Neural cell (in vitro differentiated cells): ENCODE data around the gene OR6K3. TPM values are rescaled to one million over a fixed set of nuclear protein-coding genes. Genes with fewer than 3 reads are reported as not detected.

Source experiments
- H2AFZ ChIP-seq: fragments of 200-600, 300-800 bp; sonication (generic), shearing (Covaris generic); 2 replicates; pipeline ENCODE4 v1.6.0; 2014; ENCODE audit warnings: low read depth, mild to moderate bottlenecking, antibody characterized with exemption, low read length, moderate library complexity
- H3F3A ChIP-seq: fragments of 200-600 bp; shearing (Covaris generic); 2 replicates; pipeline ENCODE4 v1.6.1; 2016; ENCODE audit warnings: mild to moderate bottlenecking, moderate library complexity, mixed read lengths, antibody characterized with exemption, low read length; ENCODE audit not compliant: insufficient read depth, poor library complexity, severe bottlenecking
- H3K27ac ChIP-seq: fragments of 200-600, 300-800 bp; sonication (generic), shearing (Covaris generic); 2 replicates; pipeline ENCODE4 v1.5.1; 2014; ENCODE audit warnings: mild to moderate bottlenecking, low read length, moderate library complexity
- H3K27me3 ChIP-seq: fragments of 300-800, 200-600 bp; sonication (generic), shearing (Covaris generic); 2 replicates; pipeline ENCODE4 v1.6.0; 2014; ENCODE audit warnings: mild to moderate bottlenecking, low read depth, low read length, moderate library complexity; ENCODE audit not compliant: insufficient read depth
- H3K36me3 ChIP-seq: fragments of 300-800, 200-600 bp; sonication (generic), shearing (Covaris generic); 2 replicates; pipeline ENCODE4 v1.5.1; 2014; ENCODE audit warnings: mild to moderate bottlenecking, antibody characterized with exemption, low read length, moderate library complexity; ENCODE audit not compliant: insufficient read depth
- H3K4me2 ChIP-seq: fragments of 300-800, 200-600 bp; sonication (generic), shearing (Covaris generic); 2 replicates; pipeline ENCODE4 v1.6.0; 2014; ENCODE audit warnings: mild to moderate bottlenecking, low read length
- H3K4me3 ChIP-seq: fragments of 300-800, 200-600 bp; sonication (generic), shearing (Covaris generic); 2 replicates; pipeline ENCODE4 v1.5.1; 2014; ENCODE audit warnings: mild to moderate bottlenecking, low read length, moderate library complexity
- H3K79me2 ChIP-seq: fragments of 200-600 bp; shearing (Covaris generic); replicated peaks from 2 replicates; pipeline ENCODE4 v1.6.0; 2014; ENCODE audit warnings: mild to moderate bottlenecking, low read length, moderate library complexity; ENCODE audit not compliant: insufficient read depth
- H3K9ac ChIP-seq: fragments of 300-800, 200-600 bp; sonication (generic), shearing (Covaris generic); 2 replicates; pipeline ENCODE4 v1.6.1; 2016; ENCODE audit warnings: mild to moderate bottlenecking, low read length, mixed read lengths
- H3K9me2 ChIP-seq: fragments of 200-600 bp; shearing (Covaris generic); 2 replicates; pipeline ENCODE4 v1.6.1; 2016; ENCODE audit warnings: mild to moderate bottlenecking, low read length, mixed read lengths; ENCODE audit not compliant: insufficient read depth
- H3K9me3 ChIP-seq: fragments of 200-600, 300-800 bp; sonication (generic), shearing (Covaris generic); 2 replicates; pipeline ENCODE4 v1.6.1; 2016; ENCODE audit warnings: mild to moderate bottlenecking, mixed run types, low read length, moderate library complexity, mixed read lengths
- H4K20me1 ChIP-seq: fragments of 200-600 bp; shearing (Covaris generic); 2 replicates; pipeline ENCODE4 v1.6.1; 2016; ENCODE audit warnings: mild to moderate bottlenecking, mixed run types; ENCODE audit not compliant: insufficient read depth
- EP300 ChIP-seq: fragments of 450-650 bp; conservative IDR thresholded peaks from 2 replicates; pipeline ENCODE4 v1.6.1; 2014; ENCODE audit warnings: antibody characterized with exemption, mild to moderate bottlenecking, moderate library complexity; ENCODE audit not compliant: poor library complexity, severe bottlenecking
- EZH2 ChIP-seq: fragments of 200-600, 300-800 bp; shearing (Covaris generic), sonication (generic); IDR thresholded peaks from 2 replicates; pipeline ENCODE4 v1.6.1; 2014; ENCODE audit warnings: antibody characterized with exemption, low read length, borderline replicate concordance, mild to moderate bottlenecking; ENCODE audit not compliant: insufficient read depth, poor library complexity, severe bottlenecking
- MXI1 ChIP-seq: fragments of 450-650 bp; conservative IDR thresholded peaks from 2 replicates; pipeline ENCODE4 v1.6.1; 2014; ENCODE audit warnings: antibody characterized with exemption, mild to moderate bottlenecking; ENCODE audit not compliant: poor library complexity, severe bottlenecking
- POLR2AphosphoS5 ChIP-seq: IDR thresholded peaks from 2 replicates; pipeline ENCODE4 v1.6.1; 2012
- RAD21 ChIP-seq: fragments of 450-650 bp; conservative IDR thresholded peaks from 2 replicates; pipeline ENCODE4 v1.6.1; 2014; ENCODE audit warnings: antibody characterized with exemption, mild to moderate bottlenecking, moderate library complexity
- SMC3 ChIP-seq: fragments of 450-650 bp; conservative IDR thresholded peaks from 2 replicates; pipeline ENCODE4 v1.6.1; 2014; ENCODE audit warnings: antibody characterized with exemption, mild to moderate bottlenecking, moderate library complexity; ENCODE audit not compliant: poor library complexity
- TAF1 ChIP-seq: IDR thresholded peaks from 2 replicates; pipeline ENCODE4 v1.6.1; 2012; ENCODE audit warnings: low read depth
- polyA plus RNA-seq: library from polyadenylated mRNA; depleted of rRNA; stranded (reverse); fragments of >200 nt; gene quantifications from 2 replicates; pipeline ENCODE4 v1.2.3, GENCODE V29; 2014
- TF ChIP-seq, protein P1 (sequence below): fragments of 450-650 bp; IDR thresholded peaks from 2 replicates; pipeline ENCODE4 v1.5.1; 2014; ENCODE audit warnings: antibody characterized with exemption, mild to moderate bottlenecking, moderate library complexity; ENCODE audit not compliant: poor library complexity, severe bottlenecking
- TF ChIP-seq, protein P2 (sequence below): IDR thresholded peaks from 2 replicates; pipeline ENCODE4 v1.6.1; 2012; ENCODE audit warnings: borderline replicate concordance

The OR6K3 gene
- polyA plus RNA-seq, 1 donor from 2014 or later: not detected

DNA sequence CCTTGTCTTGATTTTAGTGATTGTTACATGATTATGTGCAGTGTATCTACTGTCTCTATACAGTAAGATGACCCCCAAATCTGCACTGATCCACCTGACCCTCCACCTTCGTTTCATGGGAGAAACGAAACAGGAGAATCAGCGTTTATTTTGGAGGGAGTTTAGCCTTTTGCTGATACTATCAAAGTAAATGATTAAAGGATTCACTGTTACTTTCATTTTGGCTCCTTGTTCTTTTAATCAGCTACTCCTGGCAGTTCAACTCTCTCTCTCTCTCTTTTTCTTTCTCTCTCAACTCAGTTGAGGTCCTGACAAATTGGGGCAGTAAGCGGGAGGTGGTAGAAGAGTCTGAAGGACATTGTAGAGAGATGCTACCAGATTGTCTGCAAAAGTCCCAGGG, 9.9 kb upstream of the OR6K3 start:
- H3F3A ChIP-seq: no peaks in the 10 kb centered on the region
- no peaks in the 10 kb centered on the region for H3K36me3 ChIP-seq
- TF ChIP-seq SMC3: no peak
- H3K9me2 ChIP-seq: no peaks in the 10 kb centered on the region
- no peaks in the 10 kb centered on the region for H4K20me1 ChIP-seq
- no peak overlapping the region for H2AFZ ChIP-seq
- no peaks in the 10 kb centered on the region for H3K79me2 ChIP-seq
- no peak overlapping the region for H3K4me2 ChIP-seq
- H3K27ac ChIP-seq: no peak overlapping the region
- H3K27me3 ChIP-seq: no peaks in the 10 kb centered on the region
- H3K9me3 ChIP-seq: no peaks in the 10 kb centered on the region
- H3K4me3 ChIP-seq: no peak overlapping the region
- H3K9ac ChIP-seq: no peak overlapping the region

DNA sequence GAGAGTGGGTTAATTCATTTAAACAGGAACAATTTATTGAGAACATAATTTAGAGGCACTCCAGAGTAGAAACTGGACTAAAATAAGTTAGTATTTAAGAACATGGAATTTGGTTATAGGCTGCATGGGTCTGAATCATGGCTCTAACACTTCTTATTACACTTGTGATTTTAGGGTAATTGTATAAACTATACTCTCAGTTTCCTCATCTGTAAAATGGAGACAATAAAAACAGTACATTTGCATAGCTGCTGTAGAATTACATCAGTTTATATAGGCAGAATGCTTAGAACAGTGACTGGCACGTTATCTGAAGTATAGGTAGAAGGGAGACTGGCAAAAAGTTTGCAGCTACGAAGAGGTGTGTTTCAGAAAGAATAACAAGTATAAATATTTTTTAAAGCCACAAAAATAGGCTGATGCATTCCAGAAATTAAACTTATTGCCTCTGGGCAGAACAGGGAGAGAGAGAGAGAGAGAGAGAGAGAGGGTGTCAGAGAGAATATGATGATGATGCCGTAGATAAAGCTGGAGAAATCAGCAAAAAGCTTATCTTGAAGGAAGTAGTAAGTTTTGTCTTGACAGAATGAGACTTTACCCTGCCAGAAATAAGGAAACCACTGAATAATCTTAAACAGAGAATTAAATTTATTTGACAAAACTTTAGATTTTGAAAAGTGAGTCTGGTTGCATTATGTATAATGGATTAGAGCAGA, 8.1 kb upstream of the OR6K3 start:
- Histone ChIP-seq H3K9ac (no peak overlapping the region), H3K4me3 (no peak overlapping the region), H3K27ac (no peak overlapping the region), H2AFZ (no peak overlapping the region), H3K9me3 (no peaks in the 10 kb centered on the region), H3K79me2 (no peaks in the 10 kb centered on the region), H3K9me2 (no peaks in the 10 kb centered on the region), H3K27me3 (no peaks in the 10 kb centered on the region), H3K4me2 (no peak overlapping the region), H4K20me1 (no peaks in the 10 kb centered on the region), H3F3A (no peaks in the 10 kb centered on the region), H3K36me3 (no peaks in the 10 kb centered on the region)
- TF ChIP-seq EP300 (no peak), RAD21 (no peak), MXI1 (no peak), SMC3 (no peak), POLR2AphosphoS5 (no peak), EZH2 (no peak), TAF1 (no peak)
- TF ChIP-seq, protein P1, sequence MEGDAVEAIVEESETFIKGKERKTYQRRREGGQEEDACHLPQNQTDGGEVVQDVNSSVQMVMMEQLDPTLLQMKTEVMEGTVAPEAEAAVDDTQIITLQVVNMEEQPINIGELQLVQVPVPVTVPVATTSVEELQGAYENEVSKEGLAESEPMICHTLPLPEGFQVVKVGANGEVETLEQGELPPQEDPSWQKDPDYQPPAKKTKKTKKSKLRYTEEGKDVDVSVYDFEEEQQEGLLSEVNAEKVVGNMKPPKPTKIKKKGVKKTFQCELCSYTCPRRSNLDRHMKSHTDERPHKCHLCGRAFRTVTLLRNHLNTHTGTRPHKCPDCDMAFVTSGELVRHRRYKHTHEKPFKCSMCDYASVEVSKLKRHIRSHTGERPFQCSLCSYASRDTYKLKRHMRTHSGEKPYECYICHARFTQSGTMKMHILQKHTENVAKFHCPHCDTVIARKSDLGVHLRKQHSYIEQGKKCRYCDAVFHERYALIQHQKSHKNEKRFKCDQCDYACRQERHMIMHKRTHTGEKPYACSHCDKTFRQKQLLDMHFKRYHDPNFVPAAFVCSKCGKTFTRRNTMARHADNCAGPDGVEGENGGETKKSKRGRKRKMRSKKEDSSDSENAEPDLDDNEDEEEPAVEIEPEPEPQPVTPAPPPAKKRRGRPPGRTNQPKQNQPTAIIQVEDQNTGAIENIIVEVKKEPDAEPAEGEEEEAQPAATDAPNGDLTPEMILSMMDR: no peak
- TF ChIP-seq, protein P2, sequence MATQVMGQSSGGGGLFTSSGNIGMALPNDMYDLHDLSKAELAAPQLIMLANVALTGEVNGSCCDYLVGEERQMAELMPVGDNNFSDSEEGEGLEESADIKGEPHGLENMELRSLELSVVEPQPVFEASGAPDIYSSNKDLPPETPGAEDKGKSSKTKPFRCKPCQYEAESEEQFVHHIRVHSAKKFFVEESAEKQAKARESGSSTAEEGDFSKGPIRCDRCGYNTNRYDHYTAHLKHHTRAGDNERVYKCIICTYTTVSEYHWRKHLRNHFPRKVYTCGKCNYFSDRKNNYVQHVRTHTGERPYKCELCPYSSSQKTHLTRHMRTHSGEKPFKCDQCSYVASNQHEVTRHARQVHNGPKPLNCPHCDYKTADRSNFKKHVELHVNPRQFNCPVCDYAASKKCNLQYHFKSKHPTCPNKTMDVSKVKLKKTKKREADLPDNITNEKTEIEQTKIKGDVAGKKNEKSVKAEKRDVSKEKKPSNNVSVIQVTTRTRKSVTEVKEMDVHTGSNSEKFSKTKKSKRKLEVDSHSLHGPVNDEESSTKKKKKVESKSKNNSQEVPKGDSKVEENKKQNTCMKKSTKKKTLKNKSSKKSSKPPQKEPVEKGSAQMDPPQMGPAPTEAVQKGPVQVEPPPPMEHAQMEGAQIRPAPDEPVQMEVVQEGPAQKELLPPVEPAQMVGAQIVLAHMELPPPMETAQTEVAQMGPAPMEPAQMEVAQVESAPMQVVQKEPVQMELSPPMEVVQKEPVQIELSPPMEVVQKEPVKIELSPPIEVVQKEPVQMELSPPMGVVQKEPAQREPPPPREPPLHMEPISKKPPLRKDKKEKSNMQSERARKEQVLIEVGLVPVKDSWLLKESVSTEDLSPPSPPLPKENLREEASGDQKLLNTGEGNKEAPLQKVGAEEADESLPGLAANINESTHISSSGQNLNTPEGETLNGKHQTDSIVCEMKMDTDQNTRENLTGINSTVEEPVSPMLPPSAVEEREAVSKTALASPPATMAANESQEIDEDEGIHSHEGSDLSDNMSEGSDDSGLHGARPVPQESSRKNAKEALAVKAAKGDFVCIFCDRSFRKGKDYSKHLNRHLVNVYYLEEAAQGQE: no peak

DNA sequence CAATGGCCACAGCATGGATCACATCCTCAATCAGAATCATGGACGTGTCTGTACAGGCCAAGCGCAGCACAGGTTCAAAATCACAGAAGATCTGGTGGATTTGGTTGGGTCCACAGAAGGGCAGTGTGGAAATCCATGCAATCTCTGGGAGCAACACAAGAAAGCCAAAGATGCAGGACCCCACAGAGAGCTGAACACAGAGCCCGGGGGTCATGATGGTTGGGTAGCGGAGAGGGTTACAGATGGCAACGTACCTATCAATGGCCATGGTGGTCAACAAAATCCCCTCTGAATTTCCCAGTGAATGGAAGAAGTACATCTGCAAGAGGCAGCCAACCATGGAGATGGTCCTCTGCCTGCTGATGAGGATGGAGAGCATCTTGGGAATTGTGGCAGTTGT, 3.9 kb upstream of the OR6K3 start:
- Histone ChIP-seq H3K36me3 (no peaks in the 10 kb centered on the region), H3K79me2 (no peaks in the 10 kb centered on the region), H3F3A (no peaks in the 10 kb centered on the region), H3K9me2 (no peaks in the 10 kb centered on the region), H3K9me3 (no peaks in the 10 kb centered on the region), H3K4me3 (no peak overlapping the region), H3K4me2 (no peak overlapping the region), H4K20me1 (no peaks in the 10 kb centered on the region), H2AFZ (no peak overlapping the region), H3K27me3 (no peaks in the 10 kb centered on the region), H3K9ac (no peak overlapping the region), H3K27ac (no peak overlapping the region)
- TF ChIP-seq MXI1: no peak
- no peak for TF ChIP-seq POLR2AphosphoS5
- TF ChIP-seq TAF1: no peak
- no peak for TF ChIP-seq EZH2
- TF ChIP-seq SMC3: no peak
- TF ChIP-seq, protein P2: no peak
- TF ChIP-seq, protein P1: no peak
- no peak for TF ChIP-seq EP300
- TF ChIP-seq RAD21: no peak
